ENCODE data around the gene SCEL.
"Not testable (repeated sequence)": the region's sequence is repeated elsewhere in the genome, so short reads cannot be mapped to it uniquely, and the experiment has no call there.

Gene SCEL

GRCh38 chr13:77511552-77511951 is 24.0 kb upstream of the SCEL start:
- H3K4me3 ChIP-seq (ENCODE audit: low read depth, low read length) = no peak overlapping the region
- in situ Hi-C loops (cut with HindIII; ENCODE audit: low sequenced_read_pairs) = no loop called here
- TF ChIP-seq CTCF (IDR thresholded peaks at IDR 0.05; ENCODE audit: low read depth, low read length) = no peak
- DNase-seq (ENCODE audit: low read depth, low spot score) = no peak

GRCh38 chr13:77513719-77514335 is 21.7 kb upstream of the SCEL start:
- no peak overlapping the region for H3K4me3 ChIP-seq (ENCODE audit: low read depth, low read length)
- no peak for DNase-seq (ENCODE audit: low read depth, low spot score)
- TF ChIP-seq CTCF (IDR thresholded peaks at IDR 0.05; ENCODE audit: low read depth, low read length) = no peak
- in situ Hi-C loops (cut with HindIII; ENCODE audit: low sequenced_read_pairs) = no loop called here

- in situ Hi-C loops (cut with HindIII; ENCODE audit: low sequenced_read_pairs) = no loop called here
- TF ChIP-seq CTCF (IDR thresholded peaks at IDR 0.05; ENCODE audit: low read depth, low read length) = no peak
- no peak for DNase-seq (ENCODE audit: low read depth, low spot score)
- no peak overlapping the region for H3K4me3 ChIP-seq (ENCODE audit: low read depth, low read length)
Measured at GRCh38 chr13:77514336-77514726, 21.2 kb upstream of the SCEL start.

- TF ChIP-seq CTCF (IDR thresholded peaks at IDR 0.05; ENCODE audit: low read depth, low read length) = no peak
- H3K4me3 ChIP-seq (ENCODE audit: low read depth, low read length) = no peak overlapping the region
- DNase-seq (ENCODE audit: low read depth, low spot score) = no peak
- in situ Hi-C loops (cut with HindIII; ENCODE audit: low sequenced_read_pairs) = no loop called here
Measured at GRCh38 chr13:77515785-77516184, 19.7 kb upstream of the SCEL start.

- no peak for TF ChIP-seq CTCF (IDR thresholded peaks at IDR 0.05; ENCODE audit: low read depth, low read length)
- H3K4me3 ChIP-seq (ENCODE audit: low read depth, low read length) = no peak overlapping the region
- DNase-seq (ENCODE audit: low read depth, low spot score) = peak; percentile 77
- in situ Hi-C loops (cut with HindIII; ENCODE audit: low sequenced_read_pairs) = no loop called here
Measured at GRCh38 chr13:77516342-77516789, 19.1 kb upstream of the SCEL start.

GRCh38 chr13:77518266-77518665 is 17.2 kb upstream of the SCEL start:
- no peak for DNase-seq (ENCODE audit: low read depth, low spot score)
- TF ChIP-seq CTCF (IDR thresholded peaks at IDR 0.05; ENCODE audit: low read depth, low read length) = no peak
- no peak overlapping the region for H3K4me3 ChIP-seq (ENCODE audit: low read depth, low read length)
- in situ Hi-C loops (cut with HindIII; ENCODE audit: low sequenced_read_pairs) = no loop called here

- in situ Hi-C loops (cut with HindIII; ENCODE audit: low sequenced_read_pairs); DNase-seq (ENCODE audit: low read depth, low spot score); H3K4me3 ChIP-seq (ENCODE audit: low read depth, low read length): not testable (repeated sequence)
Measured at GRCh38 chr13:77519396-77519795, 16.1 kb upstream of the SCEL start.
